Breast epithelium (tissue), 3 donors: ENCODE measurements around the gene BIRC7.

Experiments
- POLR2A ChIP-seq: fragments of 450-650 bp; IDR thresholded peaks from one replicate; pipeline ENCODE4 v1.6.1; 2016; ENCODE audit warnings: antibody characterized with exemption, mild to moderate bottlenecking, moderate library complexity
- POLR2AphosphoS5 ChIP-seq, 3 donors: sonication (generic); formaldehyde crosslinking; IDR thresholded peaks; one replicate each; pipeline ENCODE4 v1.6.1; 2017; ENCODE audit warnings: antibody characterized with exemption in 3 of 3
- TF ChIP-seq, protein P1 (sequence below), 3 donors: fragments of 450-650 bp; IDR thresholded peaks; one replicate each; pipeline ENCODE4 v1.5.1; 2016 to 2017; ENCODE audit warnings: antibody characterized with exemption in 3 of 3, mild to moderate bottlenecking in 3 of 3, moderate library complexity in 3 of 3

DNA sequence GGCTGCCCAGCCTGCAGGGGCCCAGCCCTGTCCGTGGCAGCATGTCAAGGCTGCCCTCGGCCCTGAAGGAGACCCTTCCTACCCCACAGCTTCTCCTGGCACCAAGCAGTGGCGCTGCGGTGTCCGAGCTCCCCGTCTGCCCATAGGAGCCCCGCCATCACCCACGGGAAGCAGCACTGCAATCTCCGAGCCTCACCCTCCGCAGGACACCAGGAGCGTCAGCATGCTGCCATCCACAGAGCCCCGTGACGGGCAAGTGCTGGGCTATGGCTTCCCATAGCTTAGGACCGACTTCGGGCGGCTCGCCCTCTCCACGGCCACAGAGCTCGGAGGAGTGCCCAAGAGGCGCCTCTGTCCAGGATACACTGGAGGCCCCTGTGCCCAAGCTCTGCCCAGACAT lies 44.9 kb upstream of the BIRC7 start:
- no peak for TF ChIP-seq POLR2A
- TF ChIP-seq, protein P1, sequence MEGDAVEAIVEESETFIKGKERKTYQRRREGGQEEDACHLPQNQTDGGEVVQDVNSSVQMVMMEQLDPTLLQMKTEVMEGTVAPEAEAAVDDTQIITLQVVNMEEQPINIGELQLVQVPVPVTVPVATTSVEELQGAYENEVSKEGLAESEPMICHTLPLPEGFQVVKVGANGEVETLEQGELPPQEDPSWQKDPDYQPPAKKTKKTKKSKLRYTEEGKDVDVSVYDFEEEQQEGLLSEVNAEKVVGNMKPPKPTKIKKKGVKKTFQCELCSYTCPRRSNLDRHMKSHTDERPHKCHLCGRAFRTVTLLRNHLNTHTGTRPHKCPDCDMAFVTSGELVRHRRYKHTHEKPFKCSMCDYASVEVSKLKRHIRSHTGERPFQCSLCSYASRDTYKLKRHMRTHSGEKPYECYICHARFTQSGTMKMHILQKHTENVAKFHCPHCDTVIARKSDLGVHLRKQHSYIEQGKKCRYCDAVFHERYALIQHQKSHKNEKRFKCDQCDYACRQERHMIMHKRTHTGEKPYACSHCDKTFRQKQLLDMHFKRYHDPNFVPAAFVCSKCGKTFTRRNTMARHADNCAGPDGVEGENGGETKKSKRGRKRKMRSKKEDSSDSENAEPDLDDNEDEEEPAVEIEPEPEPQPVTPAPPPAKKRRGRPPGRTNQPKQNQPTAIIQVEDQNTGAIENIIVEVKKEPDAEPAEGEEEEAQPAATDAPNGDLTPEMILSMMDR (IDR thresholded peaks at IDR 0.05), result no peak
- no peak for TF ChIP-seq POLR2AphosphoS5 (IDR thresholded peaks at IDR 0.05)
